Natural killer cell (primary cell): Measurements from ENCODE around the gene RFX4. TPM values are rescaled to one million over a fixed set of nuclear protein-coding genes. Genes with fewer than 3 reads are reported as not detected.

Source experiments
- ATAC-seq, 3 donors: fragments of 150-1000 bp in 2 of 3; fragments of 200-7000 bp in 1 of 3; cut with Tn5 transposase; 1 replicate in 1 of 3; 2 replicates in 2 of 3; pipeline ENCODE4 v1.10.0; 2021; ENCODE audit warnings: mild to moderate bottlenecking in 2 of 3, moderate library complexity in 2 of 3
- DNase-seq, 2 donors: peaks; one replicate each; pipeline versions ENCODE4 v3.0.0 to v3.0.0-alpha.2; 2013 to 2021; ENCODE audit warnings: mixed read lengths in 1 of 2
- H3K27ac ChIP-seq: one replicate; pipeline ENCODE4 v1.5.1; 2013; ENCODE audit warnings: mild to moderate bottlenecking, low read length
- H3K27me3 ChIP-seq: one replicate; pipeline ENCODE4 v1.6.1; 2013; ENCODE audit warnings: low read length; ENCODE audit not compliant: control insufficient read depth, insufficient read depth
- H3K36me3 ChIP-seq: one replicate; pipeline ENCODE4 v1.6.1; 2013; ENCODE audit warnings: low read length; ENCODE audit not compliant: control insufficient read depth, insufficient read depth
- H3K4me1 ChIP-seq: one replicate; pipeline ENCODE4 v1.6.1; 2013; ENCODE audit warnings: low read length; ENCODE audit not compliant: control insufficient read depth, insufficient read depth
- H3K4me3 ChIP-seq: one replicate; pipeline ENCODE4 v1.5.1; 2013; ENCODE audit warnings: low read length
- H3K9me3 ChIP-seq: one replicate; pipeline ENCODE4 v1.6.1; 2013; ENCODE audit warnings: low read length; ENCODE audit not compliant: control insufficient read depth, insufficient read depth
- H3K27ac Mint-ChIP-seq, 2 donors: one replicate each; pipeline ENCODE4 v1.8.0; 2022; ENCODE audit warnings: mild to moderate bottlenecking in 2 of 2, mixed read lengths in 2 of 2, moderate library complexity in 1 of 2
- H3K27me3 Mint-ChIP-seq, 2 donors: one replicate each; pipeline ENCODE4 v1.8.0; 2022; ENCODE audit warnings: low read depth in 2 of 2, mixed read lengths in 2 of 2
- H3K36me3 Mint-ChIP-seq: one replicate; pipeline ENCODE4 v1.8.0; 2022; ENCODE audit warnings: mixed read lengths
- H3K4me1 Mint-ChIP-seq, 2 donors: one replicate each; pipeline ENCODE4 v1.8.0; 2022; ENCODE audit warnings: mixed read lengths in 2 of 2
- H3K4me3 Mint-ChIP-seq: one replicate; pipeline ENCODE4 v1.8.0; 2022; ENCODE audit warnings: mild to moderate bottlenecking, moderate library complexity, mixed read lengths
- H3K9me3 Mint-ChIP-seq, 2 donors: one replicate each; pipeline ENCODE4 v1.8.0; 2022; ENCODE audit warnings: mixed read lengths in 2 of 2
- WGBS: methylation state at CpG from one replicate; pipeline ENCODE4 v1.1.7; 2013; ENCODE audit warnings: missing lambda C conversion rate; ENCODE audit not compliant: insufficient coverage; 5-methylcytosine and 5-hydroxymethylcytosine counted together
- intact Hi-C: fragments of 100-400 bp; cut with micrococcal nuclease; formaldehyde crosslinking; loops from one replicate; pipeline ENCODE4 v1.14.2; 2022
- total RNA-seq, 4 donors: library from RNA; stranded (reverse); fragments of 120-200 nt in 1 of 4; gene quantifications; one replicate each; pipeline versions ENCODE4 v1.2.3 to v1.2.4, GENCODE V29; 2013 to 2022
- TF ChIP-seq, protein P1 (sequence below): fragments of 200-600 bp; IDR thresholded peaks from one replicate; pipeline ENCODE4 v1.8.0; 2022; ENCODE audit warnings: antibody characterized with exemption

Gene RFX4
- total RNA-seq, 3 donors from 2014 or later (not counting 1 experiment from before 2014, with no cell fraction given) = not detected

DNA sequence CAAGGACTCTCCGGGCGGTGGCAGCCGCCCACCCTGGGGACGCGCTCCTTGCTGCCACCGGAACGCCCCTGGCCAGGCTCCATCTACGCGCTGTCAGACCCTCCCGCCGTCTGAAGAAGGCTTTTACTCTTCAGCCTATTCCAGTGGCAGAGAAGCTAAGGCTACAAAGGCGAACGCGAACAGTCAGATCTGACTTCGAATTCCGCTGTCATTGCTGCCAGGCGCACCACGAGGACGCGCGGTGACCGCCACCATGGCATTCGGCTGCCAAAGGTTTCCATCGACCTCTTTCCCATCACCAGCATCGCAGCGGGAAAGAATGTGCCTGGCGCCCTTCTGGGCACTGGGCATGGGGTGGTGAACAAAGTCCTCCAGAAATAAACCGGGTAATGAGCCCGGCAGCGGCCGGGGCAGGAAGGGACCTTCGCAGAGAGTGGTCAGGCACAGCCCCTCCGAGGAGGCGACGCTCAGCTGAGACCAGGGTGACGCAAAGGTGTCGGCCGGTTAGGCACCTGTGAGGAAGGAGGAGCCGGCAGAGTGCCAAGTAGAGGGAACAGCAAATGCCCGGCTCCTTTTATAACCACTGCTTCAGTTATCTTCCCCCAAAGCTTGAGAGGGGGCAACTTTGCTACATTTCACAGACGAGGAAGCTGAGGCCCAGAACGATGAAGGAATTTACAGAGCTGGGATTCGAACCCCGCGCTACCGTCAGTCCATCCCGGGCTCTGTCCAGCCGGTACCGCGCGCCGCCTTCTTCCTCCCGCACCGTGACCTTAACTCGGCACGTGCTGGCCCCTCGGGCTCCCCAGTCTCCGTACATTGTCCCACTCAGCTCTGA is 1.9 kb upstream of the RFX4 start:
- Mint-ChIP-seq H3K36me3 (no peaks in the 10 kb centered on the region), H3K27ac (no peak overlapping the region), H3K4me3 (no peak overlapping the region), H3K4me1 (peaks cover 0 to 9% of the 10 kb centered on the region in 2 donors), H3K9me3 (no peaks in the 10 kb centered on the region), H3K27me3 (peaks cover 63 to 65% of the 10 kb centered on the region in 2 donors)
- H3K27ac ChIP-seq = no peak overlapping the region
- H3K27me3 ChIP-seq = peaks cover 35% of the 10 kb centered on the region
- intact Hi-C loops = no loop called here
- ATAC-seq = no peak
- DNase-seq = no peak
- H3K36me3 ChIP-seq = no peaks in the 10 kb centered on the region
- 13% methylated on average over 58 of the region's 58 CpGs for WGBS
- TF ChIP-seq, protein P1, sequence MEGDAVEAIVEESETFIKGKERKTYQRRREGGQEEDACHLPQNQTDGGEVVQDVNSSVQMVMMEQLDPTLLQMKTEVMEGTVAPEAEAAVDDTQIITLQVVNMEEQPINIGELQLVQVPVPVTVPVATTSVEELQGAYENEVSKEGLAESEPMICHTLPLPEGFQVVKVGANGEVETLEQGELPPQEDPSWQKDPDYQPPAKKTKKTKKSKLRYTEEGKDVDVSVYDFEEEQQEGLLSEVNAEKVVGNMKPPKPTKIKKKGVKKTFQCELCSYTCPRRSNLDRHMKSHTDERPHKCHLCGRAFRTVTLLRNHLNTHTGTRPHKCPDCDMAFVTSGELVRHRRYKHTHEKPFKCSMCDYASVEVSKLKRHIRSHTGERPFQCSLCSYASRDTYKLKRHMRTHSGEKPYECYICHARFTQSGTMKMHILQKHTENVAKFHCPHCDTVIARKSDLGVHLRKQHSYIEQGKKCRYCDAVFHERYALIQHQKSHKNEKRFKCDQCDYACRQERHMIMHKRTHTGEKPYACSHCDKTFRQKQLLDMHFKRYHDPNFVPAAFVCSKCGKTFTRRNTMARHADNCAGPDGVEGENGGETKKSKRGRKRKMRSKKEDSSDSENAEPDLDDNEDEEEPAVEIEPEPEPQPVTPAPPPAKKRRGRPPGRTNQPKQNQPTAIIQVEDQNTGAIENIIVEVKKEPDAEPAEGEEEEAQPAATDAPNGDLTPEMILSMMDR = no peak
- no peaks in the 10 kb centered on the region for H3K9me3 ChIP-seq
- H3K4me3 ChIP-seq = no peak overlapping the region
- H3K4me1 ChIP-seq = peaks cover 14% of the 10 kb centered on the region

GRCh38 chr12:106581543-106582248 is 1.1 kb upstream of the RFX4 start:
- no peak overlapping the region for H3K4me3 ChIP-seq
- no peak overlapping the region for H3K27ac Mint-ChIP-seq
- H3K27me3 Mint-ChIP-seq = peaks cover 63% of the 10 kb centered on the region in 2 donors
- TF ChIP-seq, protein P1 = no peak
- peaks cover 39% of the 10 kb centered on the region for H3K27me3 ChIP-seq
- ATAC-seq = no peak
- H3K36me3 ChIP-seq = no peaks in the 10 kb centered on the region
- H3K9me3 ChIP-seq = no peaks in the 10 kb centered on the region
- H3K4me1 Mint-ChIP-seq = peaks cover 0 to 9% of the 10 kb centered on the region in 2 donors
- intact Hi-C loops = no loop called here
- DNase-seq = no peak
- H3K9me3 Mint-ChIP-seq = no peaks in the 10 kb centered on the region
- H3K27ac ChIP-seq = no peak overlapping the region
- 3% methylated on average over 49 of the region's 52 CpGs for WGBS
- H3K36me3 Mint-ChIP-seq = no peaks in the 10 kb centered on the region
- no peak overlapping the region for H3K4me3 Mint-ChIP-seq
- peaks cover 14% of the 10 kb centered on the region for H3K4me1 ChIP-seq

DNA sequence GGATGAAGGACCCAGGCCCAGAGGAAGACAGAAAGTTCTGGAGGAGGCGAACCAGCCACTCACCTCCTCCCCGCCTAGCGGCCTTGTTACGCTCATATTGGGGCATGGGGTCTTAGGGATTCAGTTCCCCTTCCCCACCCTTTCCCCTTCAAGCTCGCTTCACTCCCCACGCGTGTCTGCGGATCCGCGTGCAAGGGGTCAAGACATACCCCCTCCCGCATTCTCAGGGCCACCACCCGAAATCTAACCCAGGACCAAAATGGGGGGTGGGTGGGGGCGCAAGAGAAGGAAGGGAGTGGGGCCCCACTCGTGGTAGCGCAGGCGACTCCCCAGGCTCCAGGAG is 584 bp upstream of the RFX4 start:
- H3K36me3 ChIP-seq = no peaks in the 10 kb centered on the region
- H3K27ac ChIP-seq = no peak overlapping the region
- DNase-seq = no peak
- no peak overlapping the region for H3K27ac Mint-ChIP-seq
- no peaks in the 10 kb centered on the region for H3K36me3 Mint-ChIP-seq
- no peak for ATAC-seq
- H3K4me1 Mint-ChIP-seq = peaks cover 0 to 9% of the 10 kb centered on the region in 2 donors
- TF ChIP-seq, protein P1 = no peak
- no peaks in the 10 kb centered on the region for H3K9me3 ChIP-seq
- H3K27me3 Mint-ChIP-seq = peaks cover 61 to 63% of the 10 kb centered on the region in 2 donors
- no peak overlapping the region for H3K4me3 Mint-ChIP-seq
- no peaks in the 10 kb centered on the region for H3K9me3 Mint-ChIP-seq
- intact Hi-C loops = no loop called here
- H3K27me3 ChIP-seq = peaks cover 45% of the 10 kb centered on the region
- peaks cover 14% of the 10 kb centered on the region for H3K4me1 ChIP-seq
- 6% methylated on average over 12 of the region's 16 CpGs for WGBS
- H3K4me3 ChIP-seq = no peak overlapping the region
